ENCODE measurements around the gene TGM1.

Gene TGM1

DNA sequence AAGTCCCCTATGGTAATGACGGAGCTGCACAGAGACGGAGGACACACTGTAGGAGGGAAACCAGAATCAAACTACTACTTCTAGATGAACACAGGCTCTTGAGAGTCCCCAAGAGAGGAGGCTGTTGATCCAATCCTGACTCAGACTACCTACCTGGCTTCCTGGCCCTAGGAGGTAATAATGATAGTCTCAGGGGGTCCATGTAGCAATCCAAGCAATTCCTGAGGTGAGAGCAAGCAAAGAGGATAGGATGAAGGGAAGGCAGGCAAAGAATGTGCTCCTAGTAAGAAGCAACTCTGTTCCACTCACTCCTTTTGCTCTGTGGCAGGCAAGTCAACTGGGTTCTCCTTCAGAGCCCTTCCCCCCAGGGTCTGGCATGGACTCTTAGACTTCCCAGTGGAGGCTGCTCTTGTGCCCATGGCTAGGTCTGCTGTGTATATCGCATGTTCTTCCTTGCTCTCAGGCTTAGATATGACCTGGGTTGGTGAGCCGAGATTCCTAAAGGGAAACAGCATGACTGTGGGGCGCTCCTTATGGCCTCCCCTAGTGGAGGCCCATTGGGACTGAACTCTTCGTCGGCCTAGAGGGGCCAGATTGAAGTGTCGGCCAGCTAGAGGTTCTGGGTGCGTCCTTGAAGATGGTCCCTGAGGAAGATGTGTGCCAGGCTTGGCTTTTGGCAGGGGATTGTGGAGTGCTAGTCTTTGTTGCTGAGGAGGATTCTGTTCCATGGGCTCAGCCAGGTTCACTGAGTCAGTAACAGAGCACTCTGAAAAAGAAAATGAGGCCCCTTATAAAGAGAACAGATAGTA lies 22.7 kb downstream of the TGM1 start:
- peaks cover 38% of the 10 kb centered on the region for H3K36me3 ChIP-seq

GRCh38 chr14:24238527-24239037 lies 24.4 kb downstream of the TGM1 start:
- Histone ChIP-seq H3K4me1 (no peaks in the 10 kb centered on the region; the same call in 1 of the 2 replicates), H3K27me3 (no peaks in the 10 kb centered on the region), H3K4me3 (ENCODE audit: low read depth, low read length) (no peak overlapping the region), H3K9me3 (no peaks in the 10 kb centered on the region), H3K36me3 (peaks cover 38% of the 10 kb centered on the region)
- TF ChIP-seq, protein P1, sequence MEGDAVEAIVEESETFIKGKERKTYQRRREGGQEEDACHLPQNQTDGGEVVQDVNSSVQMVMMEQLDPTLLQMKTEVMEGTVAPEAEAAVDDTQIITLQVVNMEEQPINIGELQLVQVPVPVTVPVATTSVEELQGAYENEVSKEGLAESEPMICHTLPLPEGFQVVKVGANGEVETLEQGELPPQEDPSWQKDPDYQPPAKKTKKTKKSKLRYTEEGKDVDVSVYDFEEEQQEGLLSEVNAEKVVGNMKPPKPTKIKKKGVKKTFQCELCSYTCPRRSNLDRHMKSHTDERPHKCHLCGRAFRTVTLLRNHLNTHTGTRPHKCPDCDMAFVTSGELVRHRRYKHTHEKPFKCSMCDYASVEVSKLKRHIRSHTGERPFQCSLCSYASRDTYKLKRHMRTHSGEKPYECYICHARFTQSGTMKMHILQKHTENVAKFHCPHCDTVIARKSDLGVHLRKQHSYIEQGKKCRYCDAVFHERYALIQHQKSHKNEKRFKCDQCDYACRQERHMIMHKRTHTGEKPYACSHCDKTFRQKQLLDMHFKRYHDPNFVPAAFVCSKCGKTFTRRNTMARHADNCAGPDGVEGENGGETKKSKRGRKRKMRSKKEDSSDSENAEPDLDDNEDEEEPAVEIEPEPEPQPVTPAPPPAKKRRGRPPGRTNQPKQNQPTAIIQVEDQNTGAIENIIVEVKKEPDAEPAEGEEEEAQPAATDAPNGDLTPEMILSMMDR (IDR thresholded peaks at IDR 0.05; ENCODE audit: low read depth, low read length): no peak
- DNase-seq: no peak

More for the DNA sequence above, 22.7 kb downstream of the TGM1 start:
- no peaks in the 10 kb centered on the region for H3K4me1 ChIP-seq
- no peak overlapping the region for H3K4me3 ChIP-seq (ENCODE audit: low read depth, low read length)
- TF ChIP-seq, protein P1 (IDR thresholded peaks at IDR 0.05; ENCODE audit: low read depth, low read length): no peak
- H3K9me3 ChIP-seq: no peaks in the 10 kb centered on the region
- no peaks in the 10 kb centered on the region for H3K27me3 ChIP-seq
- no peak for DNase-seq

- H3K9me3 ChIP-seq: no peaks in the 10 kb centered on the region
- TF ChIP-seq, protein P1 (IDR thresholded peaks at IDR 0.05; ENCODE audit: low read depth, low read length): no peak
- no peak for DNase-seq
- no peaks in the 10 kb centered on the region for H3K27me3 ChIP-seq
- H3K4me1 ChIP-seq: peaks cover 4% of the 10 kb centered on the region; the same call in 1 of the 2 replicates
- no peak overlapping the region for H3K4me3 ChIP-seq (ENCODE audit: low read depth, low read length)
- H3K36me3 ChIP-seq: peaks cover 38% of the 10 kb centered on the region
Observed at GRCh38 chr14:24238123-24238522, 24.9 kb downstream of the TGM1 start.

- TF ChIP-seq, protein P1 (IDR thresholded peaks at IDR 0.05; ENCODE audit: low read depth, low read length): no peak
- Histone ChIP-seq H3K4me1 (peaks cover 4% of the 10 kb centered on the region; the same call in 1 of the 2 replicates), H3K27me3 (no peaks in the 10 kb centered on the region), H3K36me3 (peaks cover 38% of the 10 kb centered on the region), H3K9me3 (no peaks in the 10 kb centered on the region), H3K4me3 (ENCODE audit: low read depth, low read length) (no peak overlapping the region)
- DNase-seq: no peak
Observed at GRCh38 chr14:24237463-24237955, 25.5 kb downstream of the TGM1 start.

GRCh38 chr14:24236689-24237462 lies 26.1 kb downstream of the TGM1 start:
- no peaks in the 10 kb centered on the region for H3K9me3 ChIP-seq
- peaks cover 4% of the 10 kb centered on the region; the same call in 1 of the 2 replicates for H3K4me1 ChIP-seq
- TF ChIP-seq, protein P1 (IDR thresholded peaks at IDR 0.05; ENCODE audit: low read depth, low read length): no peak
- H3K36me3 ChIP-seq: peaks cover 38% of the 10 kb centered on the region
- H3K27me3 ChIP-seq: no peaks in the 10 kb centered on the region
- H3K4me3 ChIP-seq (ENCODE audit: low read depth, low read length): no peak overlapping the region
- DNase-seq: no peak

Data from BE2C (cell line).